Activated CD4-positive, alpha-beta memory T cell treated with anti-CD3 and anti-CD28 coated beads for 36 hours (primary cell): ENCODE measurements around the gene SPI1. TPM values are rescaled to one million over a fixed set of nuclear protein-coding genes. Genes with fewer than 3 reads are reported as not detected.

Experiments used
- CTCF ChIA-PET: fragments of 350-600 bp; sonication (Branson Sonifier 250); formaldehyde crosslinking; loops from one replicate; lab custom pipeline; 2021; ENCODE audit warnings: antibody characterized with exemption, inconsistent platforms; lab: Charles Lee
- POLR2A ChIA-PET: fragments of 350-600 bp; sonication (Branson Sonifier 250); formaldehyde crosslinking; loops from one replicate; lab custom pipeline; 2021; ENCODE audit warnings: antibody characterized with exemption; lab: Charles Lee
- DNase-seq: peaks from one replicate; pipeline ENCODE4 v3.0.0-alpha.2; 2020
- H3K27ac Mint-ChIP-seq: one replicate; pipeline ENCODE4 v1.8.0; 2021; ENCODE audit warnings: mixed read lengths
- H3K27me3 Mint-ChIP-seq: one replicate; pipeline ENCODE4 v1.8.0; 2021; ENCODE audit warnings: mixed read lengths
- H3K36me3 Mint-ChIP-seq: one replicate; pipeline ENCODE4 v1.8.0; 2021; ENCODE audit warnings: mixed read lengths
- H3K4me1 Mint-ChIP-seq: one replicate; pipeline ENCODE4 v1.8.0; 2021; ENCODE audit warnings: low read depth, mixed read lengths
- H3K4me3 Mint-ChIP-seq: one replicate; pipeline ENCODE4 v1.8.0; 2021; ENCODE audit warnings: mild to moderate bottlenecking, mixed read lengths
- H3K9me3 Mint-ChIP-seq: one replicate; pipeline ENCODE4 v1.8.0; 2021; ENCODE audit warnings: mixed read lengths
- intact Hi-C: fragments of 100-400 bp; cut with micrococcal nuclease; formaldehyde crosslinking; loops from one replicate; pipeline ENCODE4 v1.15.1; 2023
- total RNA-seq, 2 experiments: library from RNA; stranded (reverse); gene quantifications; one replicate each; pipeline ENCODE4 v1.2.3, GENCODE V29; 2021

Gene SPI1
- total RNA-seq, 2 experiments from 2014 or later = not detected

- no peak overlapping the region for H3K4me3 Mint-ChIP-seq
- H3K27ac Mint-ChIP-seq = no peak overlapping the region
- ChIA-PET POLR2A (no interaction called here), CTCF (interaction anchor here (1.1 to 1.4 kb wide), 2 partner anchors 8 to 32 kb away, joined by 3 to 7 read pairs; no protein-coding TSS in a partner anchor)
- DNase-seq = no peak
- no peaks in the 10 kb centered on the region for H3K36me3 Mint-ChIP-seq
- intact Hi-C loops = no loop called here
- no peaks in the 10 kb centered on the region for H3K9me3 Mint-ChIP-seq
- peaks cover 4% of the 10 kb centered on the region for H3K4me1 Mint-ChIP-seq
- no peaks in the 10 kb centered on the region for H3K27me3 Mint-ChIP-seq
Measured at GRCh38 chr11:47379317-47379716, 970 bp upstream of the SPI1 start.

GRCh38 chr11:47378836-47379170, 456 bp upstream of the SPI1 start:
- Mint-ChIP-seq H3K4me3 (no peak overlapping the region), H3K27me3 (no peaks in the 10 kb centered on the region), H3K36me3 (no peaks in the 10 kb centered on the region), H3K27ac (no peak overlapping the region), H3K4me1 (peaks cover 9% of the 10 kb centered on the region), H3K9me3 (no peaks in the 10 kb centered on the region)
- intact Hi-C loops = no loop called here
- ChIA-PET CTCF (interaction anchor here (1.1 kb wide), 1 partner anchor 8 kb away, joined by 7 read pairs; no protein-coding TSS in a partner anchor), POLR2A (no interaction called here)
- no peak for DNase-seq

GRCh38 chr11:47377571-47378009, 757 bp downstream of the SPI1 start:
- H3K36me3 Mint-ChIP-seq = no peaks in the 10 kb centered on the region
- no peaks in the 10 kb centered on the region for H3K9me3 Mint-ChIP-seq
- intact Hi-C loops = no loop called here
- no peak overlapping the region for H3K27ac Mint-ChIP-seq
- CTCF ChIA-PET = no interaction called here
- POLR2A ChIA-PET = no interaction called here
- H3K27me3 Mint-ChIP-seq = no peaks in the 10 kb centered on the region
- no peak overlapping the region for H3K4me3 Mint-ChIP-seq
- no peak for DNase-seq
- H3K4me1 Mint-ChIP-seq = peaks cover 9% of the 10 kb centered on the region

- Mint-ChIP-seq H3K9me3 (no peaks in the 10 kb centered on the region), H3K4me3 (no peak overlapping the region), H3K4me1 (peaks cover 9% of the 10 kb centered on the region), H3K27ac (no peak overlapping the region), H3K36me3 (no peaks in the 10 kb centered on the region), H3K27me3 (no peaks in the 10 kb centered on the region)
- no peak for DNase-seq
- CTCF ChIA-PET = no interaction called here
- POLR2A ChIA-PET = interaction anchor here (0.5 kb wide), 1 partner anchor 517 kb away, joined by 3 read pairs; no protein-coding TSS in a partner anchor
- intact Hi-C loops = no loop called here
Measured at GRCh38 chr11:47376525-47377371, 1.6 kb downstream of the SPI1 start.

- H3K27ac Mint-ChIP-seq = no peak overlapping the region
- ChIA-PET POLR2A (interaction anchor here (0.5 kb wide), 1 partner anchor 518 kb away, joined by 3 read pairs; no protein-coding TSS in a partner anchor), CTCF (no interaction called here)
- intact Hi-C loops = no loop called here
- H3K36me3 Mint-ChIP-seq = no peaks in the 10 kb centered on the region
- no peak for DNase-seq
- H3K4me1 Mint-ChIP-seq = peaks cover 9% of the 10 kb centered on the region
- H3K4me3 Mint-ChIP-seq = no peak overlapping the region
- no peaks in the 10 kb centered on the region for H3K9me3 Mint-ChIP-seq
- H3K27me3 Mint-ChIP-seq = no peaks in the 10 kb centered on the region
Measured at GRCh38 chr11:47376107-47376524, 2.2 kb downstream of the SPI1 start.

GRCh38 chr11:47375546-47376085, 2.7 kb downstream of the SPI1 start:
- no peak overlapping the region for H3K27ac Mint-ChIP-seq
- DNase-seq = no peak
- no peaks in the 10 kb centered on the region for H3K27me3 Mint-ChIP-seq
- POLR2A ChIA-PET = no interaction called here
- CTCF ChIA-PET = interaction anchor here (1.4 to 1.7 kb wide), 2 partner anchors 19 to 80 kb away, joined by 3 read pairs; no protein-coding TSS in a partner anchor
- H3K9me3 Mint-ChIP-seq = no peaks in the 10 kb centered on the region
- intact Hi-C loops = loop anchor here (2.0 kb wide), 2 partner anchors 79 to 477 kb away; no protein-coding TSS in a partner anchor
- no peak overlapping the region for H3K4me3 Mint-ChIP-seq
- no peaks in the 10 kb centered on the region for H3K36me3 Mint-ChIP-seq
- H3K4me1 Mint-ChIP-seq = peaks cover 9% of the 10 kb centered on the region

GRCh38 chr11:47375020-47375419, 3.3 kb downstream of the SPI1 start:
- Mint-ChIP-seq H3K4me3 (no peak overlapping the region), H3K36me3 (no peaks in the 10 kb centered on the region), H3K27ac (no peak overlapping the region), H3K9me3 (no peaks in the 10 kb centered on the region), H3K27me3 (no peaks in the 10 kb centered on the region), H3K4me1 (peaks cover 9% of the 10 kb centered on the region)
- intact Hi-C loops = loop anchor here (2.0 kb wide), 2 partner anchors 80 to 478 kb away; no protein-coding TSS in a partner anchor
- ChIA-PET CTCF (interaction anchor here (0.5 to 5.2 kb wide), 15 partner anchors 14 to 1016 kb away, joined by 3 to 121 read pairs (median 4); partner anchors contain the start of genes PSMC3 and SLC39A13), POLR2A (no interaction called here)
- no peak for DNase-seq

GRCh38 chr11:47374720-47375019, 3.7 kb downstream of the SPI1 start:
- no peaks in the 10 kb centered on the region for H3K27me3 Mint-ChIP-seq
- no peak overlapping the region for H3K27ac Mint-ChIP-seq
- intact Hi-C loops = loop anchor here (1.0 to 2.0 kb wide), 3 partner anchors 34 to 478 kb away; partner anchors contain the start of gene SLC39A13
- CTCF ChIA-PET = interaction anchor here (0.5 to 5.2 kb wide), 37 partner anchors 11 to 1015 kb away, joined by 3 to 121 read pairs (median 4); partner anchors contain the start of genes PSMC3 and SLC39A13
- H3K4me1 Mint-ChIP-seq = peaks cover 12% of the 10 kb centered on the region
- no peaks in the 10 kb centered on the region for H3K36me3 Mint-ChIP-seq
- no peak for DNase-seq
- no peaks in the 10 kb centered on the region for H3K9me3 Mint-ChIP-seq
- no peak overlapping the region for H3K4me3 Mint-ChIP-seq
- POLR2A ChIA-PET = interaction anchor here (1.4 kb wide), 1 partner anchor 35 kb away, joined by 4 read pairs; no protein-coding TSS in a partner anchor

GRCh38 chr11:47373876-47374719, 4.2 kb downstream of the SPI1 start:
- Mint-ChIP-seq H3K36me3 (no peaks in the 10 kb centered on the region), H3K4me3 (no peak overlapping the region), H3K27me3 (no peaks in the 10 kb centered on the region), H3K9me3 (no peaks in the 10 kb centered on the region), H3K27ac (peak overlapping the region; percentile 23), H3K4me1 (peaks cover 18% of the 10 kb centered on the region)
- intact Hi-C loops = loop anchor here (1.0 to 2.0 kb wide), 3 partner anchors 34 to 479 kb away; partner anchors contain the start of gene SLC39A13
- DNase-seq = peak; percentile 88
- CTCF ChIA-PET = interaction anchor here (0.5 to 5.2 kb wide), 43 partner anchors 11 to 1015 kb away, joined by 3 to 121 read pairs (median 4); partner anchors contain the start of genes PSMC3 and SLC39A13
- POLR2A ChIA-PET = interaction anchor here (1.4 kb wide), 1 partner anchor 35 kb away, joined by 4 read pairs; no protein-coding TSS in a partner anchor

- H3K4me3 Mint-ChIP-seq = no peak overlapping the region
- ChIA-PET CTCF (interaction anchor here (0.8 to 5.2 kb wide), 4 partner anchors 8 to 206 kb away, joined by 3 to 121 read pairs (median 23); partner anchors contain the start of genes KBTBD4, NDUFS3 and SLC39A13), POLR2A (interaction anchor here (0.6 kb wide), 1 partner anchor 238 kb away, joined by 3 read pairs; no protein-coding TSS in a partner anchor)
- H3K9me3 Mint-ChIP-seq = no peaks in the 10 kb centered on the region
- no peaks in the 10 kb centered on the region for H3K36me3 Mint-ChIP-seq
- no peaks in the 10 kb centered on the region for H3K27me3 Mint-ChIP-seq
- H3K27ac Mint-ChIP-seq = no peak overlapping the region
- H3K4me1 Mint-ChIP-seq = peaks cover 22% of the 10 kb centered on the region
- no peak for DNase-seq
- intact Hi-C loops = no loop called here
Measured at GRCh38 chr11:47372422-47372821, 5.9 kb downstream of the SPI1 start.

GRCh38 chr11:47369676-47370075, 8.7 kb downstream of the SPI1 start:
- Mint-ChIP-seq H3K4me1 (peaks cover 27% of the 10 kb centered on the region), H3K27me3 (peaks cover 2% of the 10 kb centered on the region), H3K4me3 (peak overlapping the region; percentile 1), H3K27ac (peak overlapping the region; percentile 49), H3K36me3 (no peaks in the 10 kb centered on the region), H3K9me3 (no peaks in the 10 kb centered on the region)
- ChIA-PET CTCF (interaction anchor here (0.6 to 5.2 kb wide), 2 partner anchors 23 to 40 kb away, joined by 3 to 121 read pairs; partner anchors contain the start of gene SLC39A13), POLR2A (no interaction called here)
- DNase-seq = peak; percentile 46
- intact Hi-C loops = no loop called here
